HFF-Myc (cell line): ENCODE measurements around the gene RNMT.

Experiments used
- DNase-seq: peaks from one replicate; pipeline ENCODE4 v3.0.0-alpha.2; 2011; ENCODE audit warnings: low read depth; ENCODE audit errors: extremely low read depth
- H3K4me3 ChIP-seq: replicated peaks from 2 replicates; pipeline ENCODE4 v1.5.1; 2011; ENCODE audit warnings: low read depth, mild to moderate bottlenecking, control low read depth, low read length
- TF ChIP-seq, protein P1 (sequence below): IDR thresholded peaks from 2 replicates; pipeline ENCODE4 v1.5.1; 2012; ENCODE audit warnings: mild to moderate bottlenecking, low read depth, low read length, control low read depth; ENCODE audit errors: missing control alignments

RNMT gene

DNA sequence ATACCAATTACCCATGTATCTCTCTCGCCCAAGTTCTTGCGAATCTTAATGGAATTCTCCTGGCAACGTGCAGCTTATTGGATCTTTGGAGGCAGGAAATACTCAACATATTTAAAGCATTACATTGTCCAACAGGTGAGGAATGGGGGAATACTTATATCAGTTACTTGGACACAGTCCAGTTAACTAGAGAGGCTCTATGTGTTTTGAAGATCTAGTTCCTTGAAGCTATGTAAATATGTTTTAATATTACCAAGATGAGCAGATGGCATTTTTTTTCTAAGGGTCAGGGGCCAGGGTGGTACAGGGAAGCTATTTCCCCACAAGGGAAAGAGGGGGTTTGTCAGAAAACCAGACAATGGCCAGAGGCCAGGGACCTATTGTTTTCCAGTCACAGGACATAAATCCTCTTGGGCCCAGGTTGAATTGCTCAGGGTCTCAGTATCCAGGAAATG lies 70.7 kb downstream of the RNMT start:
- no peak overlapping the region for H3K4me3 ChIP-seq
- TF ChIP-seq, protein P1, sequence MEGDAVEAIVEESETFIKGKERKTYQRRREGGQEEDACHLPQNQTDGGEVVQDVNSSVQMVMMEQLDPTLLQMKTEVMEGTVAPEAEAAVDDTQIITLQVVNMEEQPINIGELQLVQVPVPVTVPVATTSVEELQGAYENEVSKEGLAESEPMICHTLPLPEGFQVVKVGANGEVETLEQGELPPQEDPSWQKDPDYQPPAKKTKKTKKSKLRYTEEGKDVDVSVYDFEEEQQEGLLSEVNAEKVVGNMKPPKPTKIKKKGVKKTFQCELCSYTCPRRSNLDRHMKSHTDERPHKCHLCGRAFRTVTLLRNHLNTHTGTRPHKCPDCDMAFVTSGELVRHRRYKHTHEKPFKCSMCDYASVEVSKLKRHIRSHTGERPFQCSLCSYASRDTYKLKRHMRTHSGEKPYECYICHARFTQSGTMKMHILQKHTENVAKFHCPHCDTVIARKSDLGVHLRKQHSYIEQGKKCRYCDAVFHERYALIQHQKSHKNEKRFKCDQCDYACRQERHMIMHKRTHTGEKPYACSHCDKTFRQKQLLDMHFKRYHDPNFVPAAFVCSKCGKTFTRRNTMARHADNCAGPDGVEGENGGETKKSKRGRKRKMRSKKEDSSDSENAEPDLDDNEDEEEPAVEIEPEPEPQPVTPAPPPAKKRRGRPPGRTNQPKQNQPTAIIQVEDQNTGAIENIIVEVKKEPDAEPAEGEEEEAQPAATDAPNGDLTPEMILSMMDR, result no peak
- DNase-seq, result no peak

DNA sequence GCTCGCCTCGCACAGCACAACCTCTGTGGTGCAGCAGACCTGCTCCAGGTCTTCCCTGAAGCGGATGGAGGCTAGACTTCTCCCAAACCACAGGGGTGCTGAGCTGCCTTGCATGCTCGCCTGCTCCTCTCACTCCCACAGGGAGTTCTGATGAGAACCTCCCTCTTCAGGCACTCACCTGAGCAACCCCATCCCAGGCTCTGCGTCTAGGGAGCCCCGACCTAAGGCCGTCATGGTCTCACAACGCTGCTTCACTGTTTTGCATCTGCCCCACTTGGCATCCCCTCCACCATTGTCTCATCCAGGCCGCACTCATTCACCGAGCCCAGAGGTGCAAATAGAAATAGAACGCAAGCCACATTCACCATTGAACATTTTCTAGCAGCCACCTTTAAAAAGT lies 72.9 kb downstream of the RNMT start:
- H3K4me3 ChIP-seq, result no peak overlapping the region
- TF ChIP-seq, protein P1, result no peak
- no peak for DNase-seq

DNA sequence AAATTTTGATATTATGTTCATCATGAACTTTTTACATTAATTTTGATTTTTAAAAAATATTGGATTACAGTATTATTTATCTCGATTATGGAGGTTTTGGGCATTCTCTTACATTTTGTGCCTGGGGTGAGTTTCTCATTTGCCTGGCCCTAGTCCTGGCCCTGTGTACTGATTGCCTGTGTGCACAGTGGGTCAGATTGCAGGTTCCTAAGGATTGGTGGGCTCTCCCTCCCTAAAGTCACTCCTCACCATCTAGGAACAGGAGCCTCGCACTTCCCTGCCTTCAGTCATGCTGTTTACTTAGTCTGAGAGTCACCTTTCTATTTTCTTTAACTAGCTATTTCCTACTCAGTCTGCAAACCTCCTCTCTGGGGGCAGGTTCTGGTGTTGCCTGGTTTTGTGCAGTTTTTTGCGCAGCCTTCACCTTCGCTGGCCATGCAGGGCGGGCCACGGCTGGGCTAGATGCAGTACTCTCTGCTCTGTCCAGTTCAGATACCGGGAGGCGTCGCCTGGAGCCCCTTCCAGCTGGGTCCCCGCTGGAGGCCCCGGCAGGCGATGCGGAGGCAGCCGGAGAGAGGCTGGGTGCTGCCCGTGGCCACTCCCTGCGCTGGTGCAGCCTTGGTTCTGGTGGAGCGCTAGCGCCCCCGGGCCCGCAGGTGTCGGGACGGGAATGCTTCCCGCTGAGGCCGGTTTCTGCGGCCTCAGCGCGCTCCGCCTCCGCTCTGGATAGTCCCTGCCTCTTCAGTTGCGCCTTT lies 74.2 kb downstream of the RNMT start:
- DNase-seq, result no peak
- TF ChIP-seq, protein P1, result peak; percentile 45
- no peak overlapping the region for H3K4me3 ChIP-seq

DNA sequence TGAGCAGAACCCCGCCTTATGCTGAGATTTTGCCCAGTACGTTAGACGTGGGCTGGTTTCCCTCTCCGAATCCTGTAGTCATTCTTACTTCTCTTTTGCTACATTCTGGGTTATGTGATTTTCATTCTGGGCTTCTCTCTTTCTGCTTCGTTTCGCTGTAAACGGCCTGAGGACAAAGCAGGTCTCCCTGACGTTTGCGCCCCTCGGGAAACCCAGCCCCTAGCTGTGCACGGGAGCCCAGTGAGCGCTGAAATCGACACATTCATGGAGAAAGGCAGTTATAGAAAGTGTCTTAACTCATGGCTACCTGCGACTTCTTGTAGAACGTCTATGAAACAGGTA lies 74.8 kb downstream of the RNMT start:
- DNase-seq, result no peak
- no peak overlapping the region for H3K4me3 ChIP-seq
- TF ChIP-seq, protein P1, result no peak

DNA sequence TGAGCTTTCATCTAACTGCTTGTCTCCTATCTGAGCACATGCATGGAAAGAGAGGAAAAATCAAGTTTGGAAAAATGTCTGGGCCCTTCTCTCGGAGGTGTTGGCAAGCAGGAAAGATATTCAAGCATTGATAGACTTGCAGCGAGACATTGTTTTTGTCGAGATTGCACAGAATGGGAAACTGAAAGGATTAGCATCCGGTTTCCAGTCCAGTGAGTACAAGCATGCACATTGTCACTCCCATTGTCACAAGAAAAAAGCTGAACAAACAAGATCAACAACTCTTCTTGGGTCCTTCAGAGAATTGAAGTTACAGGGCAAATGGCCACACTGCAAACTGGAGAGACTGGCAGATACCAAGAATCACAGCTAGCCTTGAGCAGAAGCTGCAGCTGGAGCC lies 77.8 kb downstream of the RNMT start:
- DNase-seq, result no peak
- TF ChIP-seq, protein P1, result no peak

DNA sequence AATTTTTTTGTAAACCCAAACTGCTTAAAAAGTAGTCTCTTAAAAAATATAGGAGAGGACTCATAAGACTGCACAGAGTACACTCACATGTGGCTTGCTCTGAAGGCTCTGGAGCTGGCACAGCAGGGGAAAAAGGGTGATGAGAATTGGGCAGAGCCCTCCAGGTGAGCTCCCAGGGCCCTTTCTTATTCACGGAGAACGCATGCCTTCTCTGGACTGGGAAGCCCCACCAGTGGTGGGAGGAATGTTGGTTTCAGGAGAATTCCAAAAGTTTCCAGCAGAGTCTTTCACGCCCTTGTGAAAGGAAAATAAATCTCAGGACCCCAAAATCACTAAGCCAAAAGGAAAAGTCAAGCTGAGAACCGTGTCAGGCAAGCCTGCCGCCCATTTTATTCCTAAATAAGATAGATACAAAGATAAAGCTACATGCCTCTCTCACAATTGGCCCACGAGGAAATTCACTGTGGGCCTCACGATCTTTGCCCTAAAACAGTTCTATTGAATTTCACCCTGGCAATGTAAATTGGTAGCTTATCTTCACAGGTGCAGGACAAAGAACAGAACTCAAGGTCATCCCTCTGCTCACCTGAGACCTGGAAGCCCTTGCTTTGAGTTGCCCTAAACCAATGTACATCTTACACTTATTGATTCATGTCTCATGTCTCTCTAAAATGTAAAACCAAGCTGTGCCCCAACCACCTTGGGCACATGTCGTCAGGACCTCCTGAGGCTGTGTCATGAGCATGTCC lies 82.0 kb downstream of the RNMT start:
- no peak overlapping the region for H3K4me3 ChIP-seq
- TF ChIP-seq, protein P1, result no peak
- DNase-seq, result no peak

More for the DNA sequence above, 77.8 kb downstream of the RNMT start:
- H3K4me3 ChIP-seq, result no peak overlapping the region
